NCI-H82 (cell line): ENCODE results near the gene KRTAP9-2.
"Not testable (repeated sequence)": the region's sequence is repeated elsewhere in the genome, so short reads cannot be mapped to it uniquely, and the experiment has no call there.

Experiments
- DNase-seq: peaks from one replicate; lab custom pipeline; 2025; lab: John Stamatoyannopoulos, UW

KRTAP9-2 gene

GRCh38 chr17:41237116-41237515 lies 10.7 kb downstream of the KRTAP9-2 start:
- DNase-seq: not testable (repeated sequence)

GRCh38 chr17:41237949-41238437 lies 11.5 kb downstream of the KRTAP9-2 start, which contains the start of gene KRTAP9-8:
TSS of gene KRTAP9-8 (plus strand) at chr17:41237999. CDS start at chr17:41238052, 53 bp downstream.
- not testable (repeated sequence) for DNase-seq

DNA sequence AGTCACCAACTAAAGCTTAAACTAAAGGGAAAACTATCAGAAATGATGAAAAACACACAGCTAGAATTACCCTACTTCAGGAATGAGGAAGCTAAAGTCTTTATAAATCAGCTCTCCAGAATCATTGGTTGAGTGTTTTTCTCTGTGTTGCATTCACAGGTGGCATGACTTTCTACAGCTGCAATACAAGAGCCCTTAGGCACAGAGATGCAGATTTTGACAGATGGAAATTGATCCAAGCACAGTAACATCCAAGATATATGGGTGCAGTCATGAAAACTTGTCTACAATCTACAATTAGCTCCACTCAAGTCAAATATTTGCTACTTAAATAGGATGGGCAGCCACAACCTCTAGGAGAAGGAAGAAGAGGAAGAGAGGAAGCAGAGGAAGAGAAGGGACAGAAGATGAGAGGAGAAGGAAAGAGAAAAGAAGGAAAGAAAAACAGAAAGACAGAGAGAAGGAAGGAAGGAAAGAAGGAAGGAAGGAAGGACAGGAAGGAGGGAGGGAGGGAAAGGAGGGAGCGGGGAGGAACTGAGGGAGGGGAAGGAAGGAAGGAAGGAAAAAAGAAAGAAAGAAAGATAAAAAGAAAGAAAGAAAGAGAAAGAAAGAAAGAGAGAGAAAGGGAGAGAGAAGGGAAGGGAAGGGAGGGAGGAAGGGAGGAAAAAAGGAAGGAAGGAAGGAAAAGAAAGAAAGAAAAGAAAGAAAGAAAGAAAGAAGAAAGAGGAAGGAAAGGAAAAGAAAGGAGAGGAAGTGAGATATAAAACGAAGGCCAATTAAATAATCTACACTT lies 20.7 kb downstream of the KRTAP9-2 start:
- not testable (repeated sequence) for DNase-seq

DNA sequence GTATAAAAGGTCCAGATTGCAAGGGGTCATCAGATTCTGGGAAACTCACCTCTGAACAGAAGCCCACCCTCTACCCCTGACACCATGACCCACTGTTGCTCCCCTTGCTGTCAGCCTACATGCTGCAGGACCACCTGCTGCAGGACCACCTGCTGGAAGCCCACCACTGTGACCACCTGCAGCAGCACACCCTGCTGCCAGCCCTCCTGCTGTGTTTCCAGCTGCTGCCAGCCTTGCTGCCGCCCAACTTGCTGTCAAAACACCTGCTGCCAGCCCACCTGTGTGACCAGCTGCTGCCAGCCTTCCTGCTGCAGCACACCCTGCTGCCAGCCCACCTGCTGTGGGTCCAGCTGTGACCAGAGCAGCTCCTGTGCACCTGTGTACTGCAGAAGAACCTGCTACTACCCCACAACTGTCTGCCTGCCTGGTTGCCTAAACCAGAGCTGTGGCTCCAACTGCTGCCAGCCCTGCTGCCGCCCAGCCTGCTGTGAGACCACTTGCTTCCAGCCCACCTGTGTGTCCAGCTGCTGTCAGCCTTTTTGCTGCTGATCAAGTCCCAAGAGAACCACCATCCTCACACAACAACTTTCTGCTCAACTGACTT lies 23.3 kb downstream of the KRTAP9-2 start, which contains the start of gene KRTAP9-4:
Gene KRTAP9-4 (plus strand): TSS at position 51 of the 604 bp plus-strand sequence. CDS start 34 bp downstream, at position 85.
- not testable (repeated sequence) for DNase-seq

- no peak for DNase-seq
These were observed 24.8 kb downstream of the KRTAP9-2 start for GRCh38 chr17:41251261-41251660.

DNA sequence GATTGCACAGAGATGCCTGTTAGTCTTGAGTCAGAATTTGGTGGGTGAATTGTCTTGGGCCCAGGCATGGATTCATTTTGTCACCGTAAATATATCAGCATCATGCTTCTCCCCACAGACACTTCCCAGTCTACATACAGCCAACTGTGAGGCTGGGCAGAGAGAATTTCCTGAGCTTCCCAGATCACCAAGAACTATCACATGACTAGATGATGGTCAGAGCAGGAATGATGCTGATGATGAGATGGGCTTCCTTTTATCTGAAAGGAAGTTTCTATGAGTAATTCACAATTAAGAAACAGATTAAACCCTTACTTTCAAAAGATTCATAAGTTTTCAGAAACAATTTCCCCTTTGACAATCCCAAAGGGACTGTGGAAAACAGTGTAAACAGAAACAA lies 28.4 kb downstream of the KRTAP9-2 start:
- no peak for DNase-seq

- not testable (repeated sequence) for DNase-seq
These were observed 29.2 kb downstream of the KRTAP9-2 start, which contains the start of gene KRTAP9-9 for GRCh38 chr17:41255381-41256290. TSS of gene KRTAP9-9 (plus strand) at chr17:41255384.

DNA sequence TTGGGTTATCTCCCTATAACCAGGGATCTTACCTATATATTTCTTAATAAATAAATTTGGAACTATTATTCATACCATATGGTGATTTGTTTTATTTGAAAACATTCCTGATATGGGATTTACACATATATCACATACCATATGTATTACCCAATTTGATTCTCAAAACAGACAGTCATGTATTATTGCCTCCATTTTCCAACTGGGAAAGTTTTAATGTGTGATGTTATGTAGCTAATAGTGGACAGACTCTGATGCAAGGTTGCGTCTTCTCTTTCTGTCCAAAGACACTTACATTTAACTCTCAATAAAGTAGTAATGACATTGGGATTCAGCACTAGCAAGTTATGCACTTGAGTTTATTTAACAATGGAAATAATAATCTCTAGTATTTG lies 29.8 kb downstream of the KRTAP9-2 start:
- no peak for DNase-seq

DNA sequence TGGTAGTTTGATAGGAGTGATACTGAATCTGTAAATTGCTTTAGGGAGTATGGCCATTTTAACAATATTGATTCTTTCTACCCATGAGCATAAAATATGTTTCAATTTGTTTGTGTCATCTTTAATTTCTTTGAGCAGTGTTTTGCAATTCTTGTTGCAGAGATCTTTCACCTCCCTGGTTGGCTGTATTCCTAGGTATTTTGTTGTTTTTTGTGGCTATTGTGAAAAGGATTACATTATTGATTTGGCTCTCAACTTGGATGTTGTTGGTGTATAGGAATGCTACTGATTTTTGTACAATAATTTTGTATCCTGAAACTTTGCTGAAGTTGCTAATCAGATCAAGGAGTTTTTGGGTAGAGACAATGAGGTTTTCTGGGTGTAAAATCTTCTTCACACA lies 32.0 kb downstream of the KRTAP9-2 start:
- DNase-seq: no peak

DNA sequence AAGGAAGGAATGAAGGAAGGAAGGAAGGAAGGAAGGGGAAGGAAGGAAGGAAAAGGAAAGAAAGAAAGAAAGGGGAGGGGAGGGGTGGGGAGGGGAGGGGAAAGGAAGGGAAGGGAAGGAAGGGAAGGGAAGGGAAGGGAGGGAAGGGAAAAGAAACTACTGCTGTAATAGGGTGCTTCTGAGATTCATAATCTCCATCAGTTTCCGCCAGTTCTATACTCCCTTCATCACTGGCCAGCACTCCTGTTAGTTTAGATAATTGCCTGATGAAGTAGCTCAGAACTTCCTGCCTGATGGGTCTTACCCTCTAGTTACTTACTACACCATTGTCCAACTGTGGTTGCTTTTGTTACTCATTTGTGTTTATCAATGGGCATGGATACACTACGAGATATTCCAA lies 36.8 kb downstream of the KRTAP9-2 start:
- DNase-seq: no peak

- DNase-seq: no peak
These were observed 38.2 kb downstream of the KRTAP9-2 start for GRCh38 chr17:41264599-41264998.

DNA sequence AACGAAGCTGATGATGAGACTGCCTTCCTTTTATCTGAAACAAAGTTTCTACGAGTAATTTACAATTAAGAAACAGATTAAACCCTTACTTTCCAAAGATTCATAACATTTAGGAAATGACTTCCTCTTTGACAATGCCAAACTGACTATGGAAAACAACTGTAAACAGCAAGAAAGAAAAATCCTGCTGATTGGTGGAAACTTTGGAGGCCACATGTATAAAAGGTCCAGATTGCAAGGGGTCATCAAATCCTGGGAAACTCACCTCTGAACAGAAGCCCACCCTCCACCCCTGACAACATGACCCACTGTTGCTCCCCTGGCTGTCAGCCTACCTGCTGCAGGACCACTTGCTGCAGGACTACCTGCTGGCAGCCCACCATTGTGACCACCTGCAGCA lies 38.6 kb downstream of the KRTAP9-2 start, which contains the start of gene KRTAP9-6:
Gene KRTAP9-6 (plus strand): TSS at position 301 of the 400 bp plus-strand sequence. CDS start 0 bp downstream, at position 301.
- DNase-seq: no peak

- no peak for DNase-seq
These were observed 41.3 kb downstream of the KRTAP9-2 start for GRCh38 chr17:41267711-41268110.

GRCh38 chr17:41271323-41271722 lies 44.9 kb downstream of the KRTAP9-2 start:
- not testable (repeated sequence) for DNase-seq

DNA sequence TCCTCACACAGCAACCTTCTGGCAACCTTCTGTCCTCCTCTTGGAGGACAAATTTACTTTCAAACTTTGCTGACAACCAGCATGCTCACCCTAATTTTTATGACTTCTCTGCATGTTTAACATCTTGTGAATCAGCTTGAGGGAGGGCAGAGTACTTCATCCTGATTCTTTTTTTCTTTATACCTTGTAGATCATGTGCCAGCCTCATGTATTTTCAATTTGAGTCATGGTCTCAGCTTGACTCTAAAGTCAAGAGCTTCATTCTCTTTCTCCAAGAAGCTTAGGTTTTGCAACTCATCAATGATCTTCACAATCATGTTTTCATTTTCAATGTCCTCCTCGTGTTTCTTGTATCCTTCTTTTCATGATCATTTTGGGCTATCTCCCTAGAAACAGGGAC lies 45.4 kb downstream of the KRTAP9-2 start:
- no peak for DNase-seq

DNA sequence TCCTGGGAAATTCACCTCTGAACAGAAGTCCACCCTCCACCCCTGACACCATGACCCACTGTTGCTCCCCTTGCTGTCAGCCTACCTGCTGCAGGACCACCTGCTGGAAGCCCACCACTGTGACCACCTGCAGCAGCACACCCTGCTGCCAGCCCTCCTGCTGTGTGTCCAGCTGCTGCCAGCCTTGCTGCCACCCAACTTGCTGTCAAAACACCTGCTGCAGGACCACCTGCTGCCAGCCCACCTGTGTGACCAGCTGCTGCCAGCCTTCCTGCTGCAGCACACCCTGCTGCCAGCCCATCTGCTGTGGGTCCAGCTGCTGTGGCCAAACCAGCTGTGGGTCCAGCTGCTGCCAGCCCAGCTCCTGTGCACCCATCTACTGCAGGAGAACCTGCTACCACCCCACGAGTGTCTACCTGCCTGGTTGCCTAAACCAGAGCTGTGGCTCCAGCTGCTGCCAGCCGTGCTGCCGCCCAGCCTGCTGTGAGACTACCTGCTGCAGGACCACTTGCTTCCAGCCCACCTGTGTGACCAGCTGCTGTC lies 49.3 kb downstream of the KRTAP9-2 start, which contains the start of gene KRTAP9-7:
Gene KRTAP9-7 (plus strand): TSS at position 51 of the 543 bp plus-strand sequence. CDS start 0 bp downstream, at position 51.
- not testable (repeated sequence) for DNase-seq
